GM18499 (cell line): ENCODE data around the gene ITPK1.

Experiments used
- ATAC-seq: cut with Tn5 transposase; IDR thresholded peaks from one replicate; pipeline ENCODE4 v1.9.1; 2021; ENCODE audit warnings: moderate number of reproducible peaks; ENCODE audit not compliant: insufficient read depth, unreplicated experiment

ITPK1 gene

GRCh38 chr14:92945544-92945943, 170.2 kb downstream of the ITPK1 start:
- ATAC-seq: no peak

- no peak for ATAC-seq
Measured at GRCh38 chr14:92944976-92945375, 170.7 kb downstream of the ITPK1 start.

GRCh38 chr14:92943855-92944570, 171.7 kb downstream of the ITPK1 start:
- no peak for ATAC-seq

GRCh38 chr14:92942976-92943710, 172.6 kb downstream of the ITPK1 start:
- no peak for ATAC-seq

- ATAC-seq: no peak
Measured at GRCh38 chr14:92942576-92942975, 173.1 kb downstream of the ITPK1 start.

- ATAC-seq: no peak
Measured at GRCh38 chr14:92942136-92942535, 173.6 kb downstream of the ITPK1 start.

GRCh38 chr14:92941531-92941930, 174.2 kb downstream of the ITPK1 start:
- ATAC-seq: no peak

GRCh38 chr14:92940543-92940942, 175.2 kb downstream of the ITPK1 start:
- ATAC-seq: no peak

- ATAC-seq: no peak
Measured at GRCh38 chr14:92939699-92940098, 176.0 kb downstream of the ITPK1 start.

- ATAC-seq: no peak
Measured at GRCh38 chr14:92938890-92939671, 176.6 kb downstream of the ITPK1 start.

- ATAC-seq: no peak
Measured at GRCh38 chr14:92938235-92938875, 177.4 kb downstream of the ITPK1 start.

GRCh38 chr14:92937051-92937937, 178.4 kb downstream of the ITPK1 start:
- no peak for ATAC-seq

- ATAC-seq: no peak
Measured at GRCh38 chr14:92936085-92936484, 179.6 kb downstream of the ITPK1 start.

GRCh38 chr14:92935446-92935845, 180.3 kb downstream of the ITPK1 start:
- ATAC-seq: no peak

GRCh38 chr14:92934196-92935085, 181.3 kb downstream of the ITPK1 start:
- no peak for ATAC-seq

GRCh38 chr14:92933481-92933880, 182.2 kb downstream of the ITPK1 start:
- no peak for ATAC-seq

- ATAC-seq: no peak
Measured at GRCh38 chr14:92932448-92933395, 183.0 kb downstream of the ITPK1 start.
